B cell (primary cell): ENCODE measurements around the gene DLL1. TPM values are rescaled to one million over a fixed set of nuclear protein-coding genes. Genes with fewer than 3 reads are reported as not detected.
A peak's percentile ranks its signal among the peaks of the same experiment; 100 is the strongest.

Source experiments
- ATAC-seq: fragments of 200-7000 bp; cut with Tn5 transposase; one replicate; pipeline ENCODE4 v1.10.0; 2021; ENCODE audit warnings: low read depth, mild to moderate bottlenecking, moderate number of reproducible peaks, moderate library complexity
- CTCF ChIA-PET: fragments of 350-600 bp; sonication (Branson Sonifier 250); formaldehyde crosslinking; loops from one replicate; lab custom pipeline; 2021; ENCODE audit warnings: antibody characterized with exemption, inconsistent platforms; lab: Charles Lee
- POLR2A ChIA-PET: fragments of 350-600 bp; sonication (Branson Sonifier 250); formaldehyde crosslinking; loops from one replicate; lab custom pipeline; 2021; ENCODE audit warnings: antibody characterized with exemption; lab: Charles Lee
- DNase-seq: peaks from one replicate; pipeline ENCODE4 v3.0.0; 2013
- H2AFZ ChIP-seq: 2 replicates; pipeline ENCODE4 v1.6.1; 2012; ENCODE audit warnings: mild to moderate bottlenecking, low read depth, low read length; ENCODE audit not compliant: insufficient read depth, poor library complexity, severe bottlenecking
- H3K27ac ChIP-seq, 2 donors: 1 replicate in 1 of 2; 2 replicates in 1 of 2; pipeline ENCODE4 v1.5.1; 2012 to 2013; ENCODE audit warnings: low read length in 2 of 2, mild to moderate bottlenecking in 2 of 2, moderate library complexity in 1 of 2
- H3K27me3 ChIP-seq, 4 experiments: fragments of 200-600 bp in 1 of 4; sonication (generic) in 1 of 4; replicated peaks in 1 of 4; 1 replicate in 2 of 4; 2 replicates in 2 of 4; pipeline versions ENCODE4 v1.6.1 to v1.7.0; 2013 to 2016; ENCODE audit warnings: low read length in 3 of 4, mild to moderate bottlenecking in 2 of 4, mixed read lengths in 1 of 4, moderate library complexity in 1 of 4; ENCODE audit not compliant: insufficient read depth in 4 of 4, control insufficient read depth in 3 of 4; ENCODE audit errors: control extremely low read depth in 1 of 4
- H3K36me3 ChIP-seq, 2 experiments: replicated peaks in 1 of 2; 1 replicate in 1 of 2; 2 replicates in 1 of 2; pipeline versions ENCODE4 v1.6.1 to v1.7.1; 2013; ENCODE audit warnings: low read length in 1 of 2; ENCODE audit not compliant: insufficient read depth in 2 of 2, control insufficient read depth in 1 of 2; ENCODE audit errors: control extremely low read depth in 1 of 2, extremely low read depth in 1 of 2
- H3K4me1 ChIP-seq, 2 donors: fragments of 200-600 bp in 1 of 2; sonication (generic) in 1 of 2; 1 replicate in 1 of 2; 2 replicates in 1 of 2; pipeline versions ENCODE4 v1.5.1 to v1.6.1; 2013 to 2017; ENCODE audit warnings: low read length in 2 of 2; ENCODE audit not compliant: control insufficient read depth in 2 of 2, insufficient read depth in 2 of 2
- H3K4me2 ChIP-seq: replicated peaks from 2 replicates; pipeline ENCODE3; 2012; ENCODE audit warnings: mild to moderate bottlenecking, low read depth, low read length; ENCODE audit not compliant: poor library complexity, severe bottlenecking
- H3K4me3 ChIP-seq, 5 experiments: fragments of 200-600 bp in 1 of 5; sonication (generic) in 1 of 5; 1 replicate in 3 of 5; 2 replicates in 2 of 5; pipeline versions ENCODE4 v1.5.1 to v1.7.0; 2011 to 2016; ENCODE audit warnings: low read length in 4 of 5, mild to moderate bottlenecking in 4 of 5, low read depth in 2 of 5, control low read depth in 1 of 5, moderate library complexity in 1 of 5; ENCODE audit not compliant: insufficient read depth in 1 of 5; ENCODE audit errors: control extremely low read depth in 1 of 5, extremely low read depth in 1 of 5
- H3K79me2 ChIP-seq: fragments of 200-600 bp; sonication (generic); one replicate; pipeline ENCODE4 v1.6.0; 2016; ENCODE audit warnings: low read length; ENCODE audit not compliant: control insufficient read depth, insufficient read depth
- H3K9ac ChIP-seq: fragments of 200-600 bp; sonication (generic); 2 replicates; pipeline ENCODE4 v1.6.1; 2017; ENCODE audit warnings: mild to moderate bottlenecking, low read length, moderate library complexity
- H3K9me3 ChIP-seq, 3 donors: one replicate each; pipeline versions ENCODE4 v1.6.1 to v1.7.1; 2013; ENCODE audit warnings: low read length in 2 of 3; ENCODE audit not compliant: control insufficient read depth in 2 of 3, insufficient read depth in 1 of 3; ENCODE audit errors: control extremely low read depth in 1 of 3
- H4K20me1 ChIP-seq: 2 replicates; pipeline ENCODE4 v1.6.0; 2012; ENCODE audit warnings: mild to moderate bottlenecking, low read length; ENCODE audit not compliant: insufficient read depth, control insufficient read depth, poor library complexity, severe bottlenecking
- H3K27ac Mint-ChIP-seq: one replicate; pipeline ENCODE4 v1.8.0; 2021; ENCODE audit warnings: mixed read lengths
- H3K27me3 Mint-ChIP-seq: one replicate; pipeline ENCODE4 v1.8.0; 2021; ENCODE audit warnings: mixed read lengths
- H3K4me1 Mint-ChIP-seq: one replicate; pipeline ENCODE4 v1.8.0; 2021; ENCODE audit warnings: mixed read lengths
- H3K4me3 Mint-ChIP-seq: one replicate; pipeline ENCODE4 v1.8.0; 2021; ENCODE audit warnings: mixed read lengths
- H3K9me3 Mint-ChIP-seq: one replicate; pipeline ENCODE4 v1.8.0; 2022; ENCODE audit warnings: mixed read lengths; ENCODE audit not compliant: insufficient read depth
- EZH2 ChIP-seq: IDR thresholded peaks from 2 replicates; pipeline ENCODE4 v1.6.1; 2012; ENCODE audit warnings: borderline replicate concordance, low read depth, mild to moderate bottlenecking, moderate library complexity, low read length; ENCODE audit not compliant: insufficient read depth, poor library complexity, severe bottlenecking
- WGBS: methylation state at CpG from one replicate; pipeline ENCODE4 v1.1.5; 2013; ENCODE audit warnings: missing lambda C conversion rate; ENCODE audit not compliant: insufficient coverage; 5-methylcytosine and 5-hydroxymethylcytosine counted together
- intact Hi-C: fragments of 100-400 bp; cut with micrococcal nuclease; formaldehyde crosslinking; loops from one replicate; pipeline ENCODE4 v1.10.0; 2022
- polyA plus RNA-seq: library from polyadenylated mRNA; depleted of rRNA; stranded (reverse); fragments of >200 nt; gene quantifications from 2 replicates; pipeline ENCODE4 v1.2.3, GENCODE V29; 2012
- total RNA-seq, 2 donors: library from RNA; stranded (reverse); fragments of 120-200 nt in 1 of 2; gene quantifications; 1 replicate in 1 of 2; 2 replicates in 1 of 2; pipeline versions ENCODE4 v1.2.3 to v1.2.4, GENCODE V29; 2013 to 2022
- TF ChIP-seq, protein P1 (sequence below): fragments of 200-600 bp; IDR thresholded peaks from one replicate; pipeline ENCODE4 v1.8.0; 2022; ENCODE audit warnings: antibody characterized with exemption, mild to moderate bottlenecking

Gene DLL1
- total and polyA plus RNA-seq, 2 donors (not counting 1 experiment from before 2014, with no cell fraction given), result 1.6 to 6.8 TPM

DNA sequence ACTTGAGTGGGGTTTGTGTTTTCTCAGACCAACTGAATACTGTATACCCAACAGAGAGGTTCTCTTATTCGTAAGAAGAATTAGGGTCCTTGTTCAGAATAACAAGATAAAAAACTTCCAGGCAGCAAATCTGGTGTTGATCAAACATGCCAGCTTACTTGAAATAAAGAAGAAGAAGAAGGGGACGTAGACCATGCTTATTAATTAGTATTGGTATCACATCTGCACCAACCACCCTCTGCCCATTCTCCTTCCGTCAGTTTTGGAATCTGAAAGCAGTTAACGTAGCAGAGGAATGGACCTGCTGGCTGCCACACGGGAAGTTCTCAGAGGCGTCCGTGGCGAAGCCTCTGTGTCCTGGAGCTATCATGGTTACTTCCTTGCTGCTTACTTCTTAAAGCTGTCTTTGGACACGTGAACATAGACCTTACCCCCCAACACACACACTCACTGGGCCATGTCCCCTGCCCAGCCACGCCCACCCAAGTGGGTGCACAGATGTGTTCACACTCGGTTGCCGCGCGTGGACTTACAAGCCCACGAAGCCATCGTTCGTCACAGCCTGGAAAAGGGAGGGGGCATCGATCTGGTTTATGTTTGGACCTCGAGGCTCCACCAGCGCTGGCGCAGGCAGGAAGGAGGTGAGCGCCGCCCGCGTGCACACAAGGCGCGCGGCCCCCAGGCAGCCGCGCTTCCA lies 4.1 kb upstream of the DLL1 start:
- Histone ChIP-seq H3K4me3 (peak overlapping the region in 3 of 5 experiments; percentile 49 to 70 (median 56)), H3K9ac (peak overlapping the region; percentile 63), H3K27ac (no peak overlapping the region), H3K27me3 (peaks cover 0 to 83% (median 57%) of the 10 kb centered on the region in 4 experiments), H3K79me2 (no peaks in the 10 kb centered on the region), H3K9me3 (peaks cover 0 to 7% (median 0%) of the 10 kb centered on the region in 3 donors), H3K4me1 (peaks cover 48 to 69% of the 10 kb centered on the region in 2 donors), H4K20me1 (peaks cover 11% of the 10 kb centered on the region), H3K36me3 (no peaks in the 10 kb centered on the region), H3K4me2 (peak overlapping the region; percentile 98), H2AFZ (peak overlapping the region; percentile 91)
- TF ChIP-seq, protein P1, sequence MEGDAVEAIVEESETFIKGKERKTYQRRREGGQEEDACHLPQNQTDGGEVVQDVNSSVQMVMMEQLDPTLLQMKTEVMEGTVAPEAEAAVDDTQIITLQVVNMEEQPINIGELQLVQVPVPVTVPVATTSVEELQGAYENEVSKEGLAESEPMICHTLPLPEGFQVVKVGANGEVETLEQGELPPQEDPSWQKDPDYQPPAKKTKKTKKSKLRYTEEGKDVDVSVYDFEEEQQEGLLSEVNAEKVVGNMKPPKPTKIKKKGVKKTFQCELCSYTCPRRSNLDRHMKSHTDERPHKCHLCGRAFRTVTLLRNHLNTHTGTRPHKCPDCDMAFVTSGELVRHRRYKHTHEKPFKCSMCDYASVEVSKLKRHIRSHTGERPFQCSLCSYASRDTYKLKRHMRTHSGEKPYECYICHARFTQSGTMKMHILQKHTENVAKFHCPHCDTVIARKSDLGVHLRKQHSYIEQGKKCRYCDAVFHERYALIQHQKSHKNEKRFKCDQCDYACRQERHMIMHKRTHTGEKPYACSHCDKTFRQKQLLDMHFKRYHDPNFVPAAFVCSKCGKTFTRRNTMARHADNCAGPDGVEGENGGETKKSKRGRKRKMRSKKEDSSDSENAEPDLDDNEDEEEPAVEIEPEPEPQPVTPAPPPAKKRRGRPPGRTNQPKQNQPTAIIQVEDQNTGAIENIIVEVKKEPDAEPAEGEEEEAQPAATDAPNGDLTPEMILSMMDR, result no peak
- peak; percentile 17 for TF ChIP-seq EZH2
- intact Hi-C loops, result loop anchor here (1.0 to 10.0 kb wide), 4 partner anchors 11 to 570 kb away; partner anchors contain the start of genes FAM120B and PHF10
- CTCF ChIA-PET, result interaction anchor here (1.6 to 1.8 kb wide), 3 partner anchors 17 to 505 kb away, joined by 3 to 6 read pairs (median 6); no protein-coding TSS in a partner anchor
- DNase-seq (peak; percentile 66), ATAC-seq (no peak)
- POLR2A ChIA-PET, result interaction anchor here (1.3 kb wide), 1 partner anchor 11 kb away, joined by 3 read pairs; the partner anchor contains the start of gene FAM120B
- Mint-ChIP-seq H3K4me3 (peak overlapping the region; percentile 83), H3K27me3 (peaks cover 63% of the 10 kb centered on the region), H3K27ac (peak overlapping the region; percentile 65), H3K9me3 (no peaks in the 10 kb centered on the region), H3K4me1 (peaks cover 44% of the 10 kb centered on the region)
- 4% methylated on average over 26 of the region's 30 CpGs for WGBS
